DND-41 (cell line): ENCODE measurements around the gene TNFRSF8.

ENCODE experiments used
- ATAC-seq: fragments of 200-7000 bp; cut with Tn5 transposase; 3 replicates; pipeline ENCODE4 v1.9.1; 2021; ENCODE audit warnings: low read depth; ENCODE audit not compliant: insufficient read depth
- DNase-seq: peaks from one replicate; pipeline ENCODE4 v3.0.0-alpha.2; 2020
- H2AFZ ChIP-seq: 2 replicates; pipeline ENCODE4 v1.6.0; 2012; ENCODE audit warnings: low read depth, low read length
- H3K27ac ChIP-seq: 2 replicates; pipeline ENCODE4 v1.5.1; 2012; ENCODE audit warnings: low read length, inconsistent platforms
- H3K27me3 ChIP-seq: fragments of 200-600 bp; sonication (generic); 2 replicates; pipeline ENCODE4 v1.6.0; 2012; ENCODE audit warnings: low read length, mild to moderate bottlenecking, inconsistent platforms; ENCODE audit not compliant: insufficient read depth, poor library complexity
- H3K36me3 ChIP-seq: 2 replicates; pipeline ENCODE4 v1.5.1; 2012; ENCODE audit warnings: low read length, inconsistent platforms; ENCODE audit not compliant: insufficient read depth
- H3K4me1 ChIP-seq: 2 replicates; pipeline ENCODE4 v1.5.1; 2012; ENCODE audit warnings: mild to moderate bottlenecking, low read length; ENCODE audit not compliant: insufficient read depth
- H3K4me2 ChIP-seq: 2 replicates; pipeline ENCODE4 v1.6.0; 2012; ENCODE audit warnings: mild to moderate bottlenecking, moderate library complexity, low read length, inconsistent platforms; ENCODE audit not compliant: insufficient read depth
- H3K4me3 ChIP-seq, 2 experiments: fragments of 200-600 bp in 1 of 2; shearing (Covaris generic) in 1 of 2; 2 replicates each; pipeline ENCODE4 v1.5.1; 2012 to 2016; ENCODE audit warnings: inconsistent platforms in 2 of 2, low read length in 2 of 2, mild to moderate bottlenecking in 2 of 2, low read depth in 1 of 2, moderate library complexity in 1 of 2
- H3K79me2 ChIP-seq: 2 replicates; pipeline ENCODE4 v1.6.0; 2012; ENCODE audit warnings: low read length, inconsistent platforms; ENCODE audit not compliant: insufficient read depth
- H3K9ac ChIP-seq: 2 replicates; pipeline ENCODE4 v1.6.0; 2012; ENCODE audit warnings: low read depth, mild to moderate bottlenecking, inconsistent platforms, low read length, moderate library complexity
- H3K9me3 ChIP-seq: 2 replicates; pipeline ENCODE4 v1.5.1; 2012; ENCODE audit warnings: low read length, moderate library complexity, mild to moderate bottlenecking, inconsistent platforms; ENCODE audit not compliant: insufficient read depth, severe bottlenecking
- H4K20me1 ChIP-seq: 2 replicates; pipeline ENCODE4 v1.6.0; 2012; ENCODE audit warnings: low read length; ENCODE audit not compliant: insufficient read depth
- CTCF ChIP-seq: IDR thresholded peaks from 2 replicates; pipeline ENCODE4 v1.5.1; 2012; ENCODE audit warnings: borderline replicate concordance, low read length, moderate library complexity, mild to moderate bottlenecking; ENCODE audit not compliant: poor library complexity, severe bottlenecking; ENCODE audit errors: extremely low read depth
- EZH2 ChIP-seq: IDR thresholded peaks from 3 replicates; pipeline ENCODE4 v1.6.1; 2012; ENCODE audit warnings: borderline replicate concordance, low read depth, mild to moderate bottlenecking, moderate library complexity, low read length, inconsistent platforms; ENCODE audit not compliant: severe bottlenecking

The TNFRSF8 gene

GRCh38 chr1:12078938-12079861, 16.1 kb downstream of the TNFRSF8 start:
- DNase-seq (peak; percentile 64), ATAC-seq (peak; percentile 57)
- Histone ChIP-seq H3K27me3 (no peaks in the 10 kb centered on the region), H3K36me3 (no peaks in the 10 kb centered on the region), H3K4me2 (no peak overlapping the region), H3K9ac (no peak overlapping the region), H3K4me3 (no peak overlapping the region), H3K4me1 (peaks cover 7% of the 10 kb centered on the region; the same call in 1 of the 2 replicates), H3K79me2 (no peaks in the 10 kb centered on the region), H4K20me1 (no peaks in the 10 kb centered on the region), H3K9me3 (peaks cover 9% of the 10 kb centered on the region), H2AFZ (no peak overlapping the region), H3K27ac (no peak overlapping the region)
- TF ChIP-seq CTCF (peak; percentile 74), EZH2 (no peak)

GRCh38 chr1:12080156-12080555, 17.1 kb downstream of the TNFRSF8 start:
- Histone ChIP-seq H3K4me2 (no peak overlapping the region), H3K4me3 (no peak overlapping the region), H3K79me2 (no peaks in the 10 kb centered on the region), H3K4me1 (peaks cover 7% of the 10 kb centered on the region; the same call in 1 of the 2 replicates), H3K36me3 (no peaks in the 10 kb centered on the region), H3K27ac (no peak overlapping the region), H4K20me1 (no peaks in the 10 kb centered on the region), H2AFZ (no peak overlapping the region), H3K9ac (no peak overlapping the region), H3K9me3 (peaks cover 9% of the 10 kb centered on the region), H3K27me3 (no peaks in the 10 kb centered on the region)
- ATAC-seq (no peak), DNase-seq (no peak)
- no peak for TF ChIP-seq CTCF
- no peak for TF ChIP-seq EZH2

- no peak overlapping the region for H3K27ac ChIP-seq
- H3K4me3 ChIP-seq, result no peak overlapping the region
- DNase-seq, result no peak
- peaks cover 9% of the 10 kb centered on the region for H3K9me3 ChIP-seq
- H3K4me2 ChIP-seq, result no peak overlapping the region
- ATAC-seq, result no peak
- no peaks in the 10 kb centered on the region for H4K20me1 ChIP-seq
- TF ChIP-seq CTCF (no peak), EZH2 (no peak)
- H2AFZ ChIP-seq, result peak overlapping the region; percentile 64; the same call in 1 of the 2 replicates
- no peaks in the 10 kb centered on the region for H3K27me3 ChIP-seq
- no peaks in the 10 kb centered on the region for H3K79me2 ChIP-seq
- H3K4me1 ChIP-seq, result peaks cover 7% of the 10 kb centered on the region; the same call in 1 of the 2 replicates
- H3K9ac ChIP-seq, result no peak overlapping the region
- H3K36me3 ChIP-seq, result no peaks in the 10 kb centered on the region
Measured at GRCh38 chr1:12080773-12081556, 17.9 kb downstream of the TNFRSF8 start.
